ENCODE measurements around the gene SIPA1.

- TF ChIP-seq ELF4 (IDR thresholded peaks at IDR 0.05) (no peak), FOXM1 (IDR thresholded peaks at IDR 0.05; ENCODE audit: borderline replicate concordance) (no peak)
Measured at GRCh38 chr11:65637794-65638419, at the start of gene SIPA1.

All from HEK293T (cell line).